GM19035 (cell line): ENCODE data around the gene YKT6.

ENCODE experiments used
- ATAC-seq: cut with Tn5 transposase; IDR thresholded peaks from one replicate; pipeline ENCODE4 v1.9.1; 2021; ENCODE audit not compliant: unreplicated experiment

YKT6 gene

GRCh38 chr7:44217852-44218402 lies 17.1 kb downstream of the YKT6 start:
- ATAC-seq: no peak

- ATAC-seq: no peak
These were observed 17.8 kb downstream of the YKT6 start for GRCh38 chr7:44218418-44219201.

- ATAC-seq: no peak
These were observed 18.7 kb downstream of the YKT6 start for GRCh38 chr7:44219371-44220045.

- ATAC-seq: no peak
These were observed 19.2 kb downstream of the YKT6 start for GRCh38 chr7:44220046-44220357.

GRCh38 chr7:44220358-44221112 lies 19.8 kb downstream of the YKT6 start:
- no peak for ATAC-seq

- ATAC-seq: no peak
These were observed 20.5 kb downstream of the YKT6 start for GRCh38 chr7:44221231-44221791.

GRCh38 chr7:44222074-44222473 lies 21.3 kb downstream of the YKT6 start:
- no peak for ATAC-seq

GRCh38 chr7:44222776-44223261 lies 22.0 kb downstream of the YKT6 start:
- no peak for ATAC-seq

- no peak for ATAC-seq
These were observed 22.7 kb downstream of the YKT6 start for GRCh38 chr7:44223362-44224079.

- no peak for ATAC-seq
These were observed 23.5 kb downstream of the YKT6 start for GRCh38 chr7:44224080-44224973.

GRCh38 chr7:44224974-44225565 lies 24.3 kb downstream of the YKT6 start:
- no peak for ATAC-seq

GRCh38 chr7:44225566-44226395 lies 25.0 kb downstream of the YKT6 start:
- ATAC-seq: no peak

- ATAC-seq: no peak
These were observed 25.6 kb downstream of the YKT6 start for GRCh38 chr7:44226396-44226753.

GRCh38 chr7:44227911-44228310 lies 27.1 kb downstream of the YKT6 start:
- ATAC-seq: no peak

- no peak for ATAC-seq
These were observed 28.0 kb downstream of the YKT6 start for GRCh38 chr7:44228571-44229350.

GRCh38 chr7:44229546-44230105 lies 28.8 kb downstream of the YKT6 start:
- ATAC-seq: no peak

GRCh38 chr7:44230286-44230685 lies 29.5 kb downstream of the YKT6 start:
- no peak for ATAC-seq
